HT-29 (cell line): ENCODE data around the gene PGS1. TPM values are rescaled to one million over a fixed set of nuclear protein-coding genes. Genes with fewer than 3 reads are reported as not detected.
"Not testable (repeated sequence)": the region's sequence is repeated elsewhere in the genome, so short reads cannot be mapped to it uniquely, and the experiment has no call there.

ENCODE experiments used
- DNase-seq: peaks from one replicate; pipeline ENCODE4 v3.0.0-alpha.2; 2015; ENCODE audit warnings: low spot score
- total RNA-seq: library from RNA; depleted of rRNA; stranded (reverse); fragments of >200 nt; shearing (Covaris generic); gene quantifications from 2 replicates; pipeline ENCODE4 v1.2.3, GENCODE V29; 2014

The PGS1 gene
- total RNA-seq, 1 experiment from 2014 or later: 30.7 TPM

DNA sequence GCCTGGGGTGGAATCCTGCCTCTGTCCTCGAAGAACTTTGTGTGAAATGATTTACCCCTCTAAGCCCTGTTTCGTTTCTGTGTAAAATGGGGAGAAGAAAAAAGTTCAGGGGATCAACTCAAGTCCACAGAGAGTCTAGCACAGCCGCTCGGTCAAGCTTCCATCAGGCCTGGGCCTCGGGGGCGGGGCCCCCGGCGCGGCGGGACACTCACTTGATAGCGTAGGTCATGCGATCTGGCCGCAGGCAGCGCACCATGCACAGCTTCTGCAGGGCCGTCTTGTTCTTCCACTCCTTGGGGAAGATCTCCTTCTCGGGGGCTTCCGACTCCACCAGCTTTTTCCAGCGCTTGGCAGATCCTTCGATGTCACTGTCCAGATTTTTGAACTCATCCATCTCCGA is 65.9 kb downstream of the PGS1 start:
- DNase-seq: no peak

DNA sequence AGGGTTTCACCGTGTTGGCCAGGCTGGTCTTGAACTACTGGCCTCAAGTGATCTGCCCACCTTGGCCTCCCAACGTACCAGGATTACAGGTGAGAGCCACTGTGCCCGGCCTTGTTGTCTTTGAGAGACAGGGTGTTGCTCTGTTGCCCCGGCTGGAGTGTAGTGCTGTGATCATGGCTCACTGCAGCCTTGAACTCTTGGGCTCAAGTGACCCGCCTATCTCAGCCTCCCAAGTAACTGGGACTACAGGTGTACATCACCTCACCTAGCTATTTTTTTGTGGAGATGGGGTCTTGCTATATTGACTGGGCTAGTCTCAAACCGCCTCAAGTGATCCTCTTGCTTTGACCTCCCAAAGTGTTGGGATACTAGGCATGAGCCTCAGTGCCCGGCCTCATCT is 68.4 kb downstream of the PGS1 start:
- DNase-seq: no peak

DNA sequence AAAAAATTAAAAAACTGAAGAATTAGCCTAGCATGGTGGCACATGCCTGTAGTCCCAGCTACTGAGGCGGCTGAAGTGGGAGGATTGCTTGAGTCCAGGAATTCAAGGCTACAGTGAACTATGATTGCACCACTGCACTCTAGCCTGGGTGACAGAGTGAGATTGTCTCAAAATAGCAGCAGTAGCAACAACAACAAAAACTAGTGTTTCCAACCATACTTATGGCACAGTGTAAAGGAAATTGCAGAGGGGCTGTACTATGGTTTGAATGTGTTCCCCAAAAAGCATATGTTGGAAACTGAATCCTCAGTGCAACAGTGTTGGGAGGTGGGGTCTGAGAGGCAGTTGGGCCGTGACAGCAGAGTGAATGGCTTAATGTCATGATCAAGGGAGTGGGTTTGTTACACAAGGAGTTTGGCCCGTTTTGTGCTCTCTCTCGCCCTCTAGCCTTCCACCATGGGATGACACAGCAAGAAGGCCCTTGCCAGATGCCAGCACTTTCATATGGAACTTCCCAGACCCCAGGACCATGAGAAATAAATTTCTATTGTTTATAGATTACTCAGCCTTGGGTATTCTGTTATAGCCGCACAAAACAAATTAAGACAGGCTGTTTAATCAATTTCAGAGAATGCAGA is 70.0 kb downstream of the PGS1 start:
- no peak for DNase-seq

DNA sequence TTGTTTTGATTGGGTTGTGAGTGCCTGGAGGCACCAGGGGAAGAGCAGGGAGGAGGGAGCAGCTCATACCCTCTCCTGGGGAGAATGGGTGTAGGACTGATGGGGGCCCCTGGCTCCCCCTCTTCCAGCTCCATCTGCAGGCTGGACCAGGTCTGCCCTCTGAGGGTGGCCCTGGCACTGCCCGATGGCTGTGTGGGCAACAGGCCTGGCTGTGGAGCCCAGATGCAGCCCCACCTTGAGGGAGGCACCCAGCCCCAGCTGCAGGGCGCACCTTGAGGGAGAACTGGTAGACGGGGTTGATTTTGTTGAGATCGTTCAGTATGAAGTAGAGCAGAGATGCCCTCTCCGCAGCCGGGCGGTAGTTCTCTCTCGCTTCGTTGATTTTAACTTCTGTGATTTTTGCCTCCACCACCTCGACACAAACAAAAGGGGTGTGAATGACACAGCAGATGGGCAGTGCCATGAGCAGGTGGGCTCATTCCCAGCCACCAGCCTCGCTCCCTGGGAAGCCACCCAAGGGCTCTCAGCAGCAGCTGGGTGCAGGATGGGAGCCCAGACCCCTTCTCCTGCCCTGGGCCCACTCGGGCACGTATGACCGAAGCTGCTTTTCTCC is 71.6 kb downstream of the PGS1 start:
- no peak for DNase-seq

DNA sequence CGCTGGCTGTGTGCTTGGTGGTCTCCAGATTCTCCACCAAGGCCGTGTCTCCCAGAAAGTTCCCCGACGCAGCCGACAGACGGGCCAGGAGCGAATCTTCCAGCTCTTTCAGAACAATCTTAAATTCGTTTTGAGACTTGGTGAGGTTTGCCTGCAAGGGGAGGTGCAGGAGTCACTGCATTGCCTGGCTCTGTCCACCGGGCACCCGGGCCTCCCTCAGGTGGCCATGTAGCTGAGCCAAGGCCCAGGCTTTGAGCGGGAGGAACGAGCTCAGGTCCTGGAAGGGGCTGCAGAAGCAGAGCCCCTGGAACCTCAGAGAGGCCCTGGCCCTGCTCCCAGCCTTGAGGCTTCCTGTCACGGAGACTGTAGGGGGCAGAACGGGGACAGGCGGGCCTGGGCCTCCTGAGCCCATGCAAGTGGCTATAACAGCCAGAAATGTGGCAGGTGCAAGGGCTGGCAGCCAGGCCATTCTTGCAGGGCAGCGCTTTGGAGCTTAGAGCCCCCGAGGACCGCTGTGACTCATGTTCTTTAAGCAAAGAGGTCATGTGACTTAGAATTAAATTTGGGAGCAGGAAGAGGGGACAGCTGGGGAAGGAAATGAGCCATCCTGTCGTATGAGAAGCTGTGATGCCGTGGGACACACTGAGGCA is 72.4 kb downstream of the PGS1 start:
- no peak for DNase-seq

DNA sequence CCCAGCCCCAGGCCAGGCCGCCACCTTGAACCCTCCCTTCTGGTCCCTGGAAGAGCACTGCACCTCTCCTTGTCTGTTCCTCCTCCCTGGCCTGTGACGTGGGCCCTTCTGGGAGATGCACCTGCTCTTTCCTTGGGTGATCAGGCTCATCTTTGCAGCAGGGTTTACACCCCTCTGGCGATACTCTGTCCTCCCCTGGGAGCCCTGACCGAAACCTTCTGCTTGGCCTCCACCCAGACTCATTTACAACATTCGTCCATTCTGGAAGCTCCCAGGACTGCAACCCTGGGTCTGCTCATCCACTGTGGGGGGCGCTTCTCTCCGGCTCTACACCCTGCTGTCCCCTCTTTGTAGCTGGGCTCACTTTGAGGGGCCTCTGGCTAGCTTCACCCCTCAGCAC is 73.3 kb downstream of the PGS1 start:
- DNase-seq: no peak

DNA sequence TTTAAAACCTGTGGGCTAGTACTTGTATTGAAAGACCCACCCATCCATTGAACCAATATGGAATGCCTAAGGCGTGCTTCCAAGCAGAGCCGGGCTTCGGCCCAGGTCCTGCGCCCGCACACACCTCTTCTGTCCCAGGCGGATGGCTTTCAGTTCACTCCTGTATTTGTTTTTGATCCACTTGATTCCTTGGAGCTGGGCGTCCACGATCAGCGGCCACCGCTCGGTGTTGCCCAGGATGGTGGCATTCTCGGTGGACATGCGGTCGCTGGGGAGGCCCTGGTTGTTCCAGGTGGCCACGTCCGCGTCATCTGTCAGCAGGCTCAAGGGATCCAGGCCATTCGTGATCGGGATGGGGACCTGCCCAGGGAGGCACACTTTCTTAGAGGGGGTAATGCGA is 75.9 kb downstream of the PGS1 start:
- DNase-seq: no peak

DNA sequence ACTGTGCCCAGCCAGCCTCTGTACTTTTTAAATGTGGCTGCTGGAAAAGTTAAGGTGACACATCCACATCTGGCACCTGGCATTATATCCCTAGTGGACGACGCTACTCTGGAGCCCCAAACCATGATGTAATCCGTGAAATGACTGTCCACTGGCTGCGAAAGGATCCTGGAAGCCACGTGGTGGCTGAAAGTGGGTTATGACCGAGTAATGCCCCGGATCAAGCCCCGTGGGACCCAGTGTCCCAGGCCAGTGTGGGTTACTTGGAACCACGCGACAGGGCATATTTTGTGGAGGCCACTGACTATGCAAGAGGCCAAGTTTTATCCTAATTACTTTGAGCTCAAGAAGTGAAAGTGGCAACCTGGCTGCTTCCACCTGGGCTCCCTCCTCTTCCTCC is 79.6 kb downstream of the PGS1 start:
- DNase-seq: no peak

DNA sequence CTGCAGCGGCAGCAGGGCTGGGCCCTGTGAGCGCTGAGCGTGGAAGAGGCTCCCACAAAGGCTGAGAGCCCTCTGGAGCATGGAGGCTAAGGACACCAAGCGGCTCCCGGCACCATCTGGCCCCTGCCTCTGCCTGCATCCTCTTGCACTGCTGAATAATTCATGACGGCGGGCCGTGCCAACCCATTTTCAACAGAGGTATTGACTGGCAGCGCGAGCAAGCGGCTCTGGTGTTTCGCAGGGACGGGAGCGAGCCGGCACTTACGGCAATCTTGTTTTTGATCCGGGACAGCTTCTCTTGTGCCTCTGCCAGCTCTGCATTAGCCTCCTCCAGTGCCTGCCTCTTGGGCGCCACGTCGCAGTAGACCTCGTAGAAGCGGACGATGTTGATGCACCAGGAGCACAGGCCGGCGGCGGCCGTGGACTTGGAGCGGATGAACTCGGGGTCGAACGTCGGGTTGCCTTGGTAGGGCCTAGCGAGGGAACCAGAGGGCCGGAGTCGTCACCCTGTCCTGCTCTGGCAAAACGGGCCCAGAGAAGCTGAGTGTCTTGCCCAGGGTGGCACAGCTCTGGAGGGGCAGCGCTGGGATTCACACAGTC is 80.4 kb downstream of the PGS1 start:
- DNase-seq: no peak

DNA sequence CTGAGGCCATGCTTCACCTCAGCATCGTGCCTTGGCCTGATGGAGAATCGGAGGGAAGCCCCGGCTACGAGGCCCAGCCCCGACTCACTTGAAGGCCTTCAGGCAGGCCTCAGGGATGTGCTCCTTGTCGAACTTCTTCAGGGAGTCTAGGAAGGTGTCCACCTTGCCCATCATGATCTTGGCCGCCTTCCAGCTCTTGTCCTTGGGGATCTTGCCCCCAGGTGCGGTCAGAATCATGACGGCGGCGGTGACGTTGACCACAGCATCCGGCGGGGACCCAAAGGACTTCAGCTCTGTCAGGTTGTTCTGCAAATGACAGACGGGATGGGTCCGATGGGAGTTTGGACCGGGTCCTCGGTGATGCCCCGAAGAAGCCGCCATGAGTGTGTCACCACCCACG is 81.2 kb downstream of the PGS1 start:
- no peak for DNase-seq

DNA sequence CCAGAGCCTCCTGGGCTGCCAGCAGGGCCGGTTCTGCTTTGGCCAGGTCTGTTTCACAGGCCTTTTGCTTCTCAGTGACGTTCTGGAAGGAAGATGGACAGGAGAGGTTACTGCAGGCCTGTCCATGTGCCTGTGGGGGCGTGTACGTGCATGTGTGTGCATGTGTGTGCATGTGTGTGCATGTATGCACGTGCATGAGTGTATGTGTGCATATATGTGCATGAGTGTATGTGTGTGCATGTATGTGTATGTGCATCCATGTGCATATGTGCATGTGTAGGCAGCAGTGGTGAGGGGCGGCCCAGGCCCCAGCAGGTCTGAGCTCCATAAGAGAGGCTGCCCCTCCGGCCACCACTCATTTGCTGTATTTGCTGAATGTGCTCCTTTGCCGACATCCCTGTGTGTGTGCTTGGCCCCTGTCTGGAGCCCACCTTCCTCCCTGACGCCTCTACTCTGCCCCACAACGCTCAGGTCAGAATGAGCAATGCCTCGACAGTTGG is 81.8 kb downstream of the PGS1 start:
- DNase-seq: no peak

DNA sequence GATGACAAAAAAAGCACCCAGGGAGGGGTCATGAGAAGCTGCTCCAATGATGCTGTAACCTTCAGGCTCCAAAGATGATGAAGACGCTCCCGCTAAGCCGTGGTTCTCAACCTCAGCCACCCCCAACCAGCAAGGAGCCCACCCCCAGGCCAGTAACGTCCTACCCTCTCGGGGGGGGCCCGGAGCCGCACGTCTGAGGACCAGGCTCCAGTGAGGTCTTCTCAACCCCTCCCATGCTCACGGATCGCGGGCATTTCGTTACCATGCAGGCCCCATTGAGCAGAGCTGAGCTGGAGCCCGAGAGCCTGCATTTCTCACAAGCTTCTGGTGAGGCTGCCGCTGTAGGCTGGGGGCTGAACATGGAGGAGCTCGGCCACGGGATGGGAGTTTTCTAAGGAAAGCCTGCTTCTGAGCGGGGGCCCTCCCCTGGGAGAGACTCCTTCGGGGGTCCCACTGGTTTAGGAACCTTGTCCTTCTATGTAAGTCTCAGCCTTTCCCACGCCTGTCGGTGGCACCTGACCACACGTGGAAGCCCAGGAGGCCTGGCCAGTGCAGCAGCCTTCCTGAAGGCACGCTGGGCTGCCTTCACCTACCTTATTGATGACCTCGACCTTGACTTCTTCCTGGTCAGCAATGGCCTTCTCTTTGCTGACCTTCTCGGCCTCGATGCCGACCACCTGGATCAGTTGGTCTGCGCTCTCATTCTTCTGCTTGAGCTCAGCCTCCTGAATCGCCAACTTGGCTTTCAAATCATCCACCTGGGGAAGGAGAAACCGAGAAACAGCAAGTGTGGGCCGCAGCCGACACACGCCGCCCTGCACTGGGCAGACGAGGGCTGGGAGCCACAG is 82.7 kb downstream of the PGS1 start:
- DNase-seq: no peak

DNA sequence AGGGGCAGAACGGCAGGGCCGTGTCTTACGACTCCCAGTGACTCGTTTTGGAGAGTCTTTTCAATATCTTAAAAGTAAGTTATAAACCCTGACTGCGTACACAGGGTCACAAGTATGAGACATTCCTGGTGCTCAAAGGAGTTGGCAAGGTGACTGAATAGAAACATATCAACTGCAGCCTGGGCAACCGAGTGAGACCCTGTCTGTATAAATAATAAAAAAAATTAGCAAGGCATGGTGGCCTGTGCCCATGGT is 83.3 kb downstream of the PGS1 start:
- DNase-seq: no peak

DNA sequence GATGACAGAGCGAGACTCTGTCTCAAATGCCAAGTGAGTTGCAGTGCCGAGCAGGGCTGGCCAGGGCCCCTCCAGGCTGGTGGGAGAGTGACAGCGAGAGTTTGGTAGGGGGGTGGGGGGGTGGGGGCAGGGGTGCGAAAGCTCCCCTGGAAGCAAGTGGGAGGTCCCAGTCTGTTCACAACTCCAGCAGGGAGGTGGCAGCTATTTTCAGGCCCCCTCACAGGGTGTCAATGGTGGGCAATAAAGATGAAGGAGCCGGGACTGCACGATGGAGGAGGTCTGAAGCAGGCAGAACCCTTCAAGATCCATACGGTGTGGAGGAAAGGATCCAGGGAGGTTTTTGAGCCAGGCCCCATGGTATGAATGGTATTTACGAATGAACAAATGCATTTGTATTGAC is 83.7 kb downstream of the PGS1 start:
- no peak for DNase-seq

DNA sequence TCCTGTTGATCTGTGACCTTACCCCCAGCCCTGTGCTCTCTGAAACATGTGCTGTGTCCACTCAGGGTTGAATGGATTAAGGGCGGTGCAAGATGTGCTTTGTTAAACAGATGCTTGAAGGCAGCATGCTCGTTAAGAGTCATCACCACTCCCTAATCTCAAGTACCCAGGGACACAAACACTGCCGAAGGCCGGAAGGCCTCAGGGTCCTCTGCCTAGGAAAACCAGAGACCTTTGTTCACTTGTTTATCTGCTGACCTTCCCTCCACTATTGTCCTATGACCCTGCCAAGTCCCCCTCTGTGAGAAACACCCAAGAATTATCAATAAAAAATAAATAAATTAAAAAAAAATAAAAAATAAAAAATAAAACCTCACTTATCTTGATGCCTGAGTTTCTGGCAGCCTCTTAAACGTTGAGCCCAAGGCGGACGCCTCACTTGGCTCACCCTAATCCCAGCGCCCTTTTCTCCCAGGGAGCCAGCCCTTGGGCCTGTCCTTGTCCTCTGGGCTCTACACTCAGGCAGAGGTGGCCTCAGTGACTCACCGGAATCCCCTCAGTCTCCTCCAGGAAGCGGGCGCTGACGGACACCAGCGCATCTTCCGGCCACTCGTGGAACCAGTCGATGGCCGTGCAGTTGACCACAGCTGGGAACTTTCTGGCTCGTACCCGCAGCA is 87.8 kb downstream of the PGS1 start:
- not testable (repeated sequence) for DNase-seq

DNA sequence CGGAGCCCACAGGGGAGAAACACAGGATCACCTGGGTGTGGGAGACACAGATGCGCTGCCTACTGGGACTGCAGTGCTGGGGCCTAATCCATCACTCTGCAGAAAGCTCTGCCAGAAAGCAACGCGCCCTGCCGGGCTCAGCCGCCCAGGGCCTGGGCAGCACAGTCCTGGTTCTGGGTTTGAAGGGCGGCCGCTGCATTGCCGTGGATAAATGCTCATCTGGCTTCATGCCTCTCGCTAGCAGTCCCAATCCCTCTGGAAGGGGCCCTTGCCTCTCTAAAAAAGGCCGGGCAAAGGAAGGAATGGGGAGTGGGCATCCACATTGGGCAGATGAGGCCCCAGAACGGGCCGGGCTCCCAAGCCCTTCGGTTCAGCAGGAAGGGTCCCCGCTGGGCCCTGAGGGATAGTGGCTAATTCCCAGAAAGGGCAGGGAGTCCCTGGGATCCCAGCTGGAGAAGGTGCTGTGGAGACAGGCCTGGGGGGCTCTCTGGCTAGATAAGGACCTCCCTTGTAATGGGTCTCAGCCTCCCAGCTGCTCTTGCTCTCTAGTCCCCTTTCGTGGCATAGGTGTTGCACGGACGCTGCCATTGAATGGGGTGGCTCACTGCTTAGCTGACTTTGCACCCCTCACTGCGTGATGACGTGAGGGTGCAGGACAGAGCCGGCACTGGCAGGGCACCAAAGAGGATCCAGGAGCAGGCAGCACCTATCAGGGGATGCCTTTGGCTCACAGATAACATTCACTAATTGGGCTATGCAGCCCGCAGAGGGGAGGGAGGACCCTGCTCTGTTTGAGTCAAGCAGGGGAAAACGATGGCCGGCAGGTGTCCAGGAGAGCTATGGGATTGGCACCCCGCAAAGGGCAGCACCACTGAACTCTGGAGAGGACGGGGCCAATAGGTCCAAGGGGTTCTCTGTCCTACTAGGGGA is 88.6 kb downstream of the PGS1 start:
- no peak for DNase-seq

DNA sequence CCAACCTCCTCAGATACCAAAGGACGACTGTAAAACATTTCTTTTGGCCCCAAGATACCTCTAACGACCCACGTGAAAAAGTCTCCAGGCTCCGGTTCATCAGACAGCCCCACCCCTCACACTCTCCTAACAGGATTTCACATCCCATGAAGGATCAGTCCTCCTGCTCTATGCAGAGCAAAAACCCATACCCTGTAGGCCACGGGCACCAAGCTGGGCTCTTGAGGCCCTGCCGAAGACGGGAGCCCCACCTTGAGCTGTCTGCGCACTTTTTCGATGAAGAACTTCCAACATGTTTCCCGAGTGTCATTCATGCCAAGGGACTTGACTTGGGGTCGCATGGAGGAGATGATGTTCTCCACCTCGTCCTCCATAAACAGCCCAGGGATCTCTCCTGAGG is 89.9 kb downstream of the PGS1 start:
- no peak for DNase-seq

DNA sequence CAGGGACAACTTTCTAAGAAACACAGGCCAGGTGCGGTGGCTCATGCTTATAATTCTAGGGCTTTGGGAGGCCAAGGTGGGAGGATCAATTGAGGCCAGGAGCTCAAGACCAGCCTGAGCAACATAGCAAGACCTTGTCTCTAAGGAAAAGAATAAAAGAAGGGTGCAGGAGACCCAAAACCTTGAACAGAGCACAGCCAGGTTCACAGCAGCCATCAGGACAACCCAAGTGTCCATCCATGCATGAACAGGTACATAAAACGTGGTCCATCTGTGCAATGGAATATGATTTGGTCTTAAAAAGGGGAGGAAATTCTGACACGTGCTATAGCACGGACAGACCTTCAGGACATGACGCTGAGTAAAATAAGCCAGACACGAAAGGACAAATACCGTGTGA is 91.0 kb downstream of the PGS1 start:
- DNase-seq: no peak

DNA sequence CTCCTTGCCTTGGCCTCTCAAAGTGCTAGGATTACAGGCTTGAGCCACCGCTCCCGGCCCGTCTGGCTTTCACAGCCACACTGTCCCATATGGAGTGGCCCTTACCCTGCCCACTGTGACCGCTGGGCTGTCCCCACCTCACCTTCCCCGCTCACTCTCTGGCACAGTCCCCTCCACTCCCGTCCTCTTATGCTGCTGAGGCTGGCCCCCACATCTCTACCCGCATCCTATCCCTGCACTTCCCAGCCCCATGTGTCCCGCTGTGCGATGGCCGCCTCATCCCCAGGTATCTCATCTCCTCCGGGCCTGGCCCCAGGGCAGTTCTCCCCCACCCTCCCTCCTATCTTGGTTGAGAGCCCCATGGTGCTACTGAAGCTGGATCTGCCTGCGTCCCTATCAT is 93.2 kb downstream of the PGS1 start:
- no peak for DNase-seq
